ENCODE measurements around the gene DNAJC28. TPM values are rescaled to one million over a fixed set of nuclear protein-coding genes. Genes with fewer than 3 reads are reported as not detected.
A peak's percentile ranks its signal among the peaks of the same experiment; 100 is the strongest.

Gene DNAJC28
- total RNA-seq (2014; rRNA removed; shearing (Covaris generic)) (2.5 and 5.0 TPM in 2 replicates), polyA plus RNA-seq (2016; fragmentation: Nextera tagmentation; extraction: Ambion mirVana) (3.8 and 6.6 TPM in 2 replicates)
- long read RNA-seq, partial matches to known transcripts: 0 of 2 reads
- long read RNA-seq, other reads (novel, unspliced or antisense): 1 of 2 reads

- Histone ChIP-seq H3K27ac (ENCODE audit: low read depth) (peak within 1 kb of the TSS; percentile 83; the same call in 1 of the 2 replicates), H3K4me1 (ENCODE audit: insufficient read depth) (peaks cover 5% of the 10 kb centered on the region), H4K20me1 (replicated peaks; ENCODE audit: insufficient read depth) (no peaks in the 10 kb centered on the region), H2AFZ (peak within 1 kb of the TSS; percentile 97), H3K36me3 (ENCODE audit: insufficient read depth) (no peaks in the 10 kb centered on the region), H3K4me3 (peak within 1 kb of the TSS; percentile 97), H3K4me2 (peak within 1 kb of the TSS; percentile 80), H3K9me2 (ENCODE audit: insufficient read depth) (no peaks in the 10 kb centered on the region), H3K79me2 (replicated peaks; ENCODE audit: insufficient read depth) (peaks cover 5% of the 10 kb centered on the region; the same call in 1 of the 2 replicates), H3K27me3 (ENCODE audit: insufficient read depth) (no peaks in the 10 kb centered on the region), H3F3A (replicated peaks; ENCODE audit: low read depth) (peaks cover 5% of the 10 kb centered on the region; the same call in 1 of the 2 replicates)
- Mint-ChIP-seq H3K36me3 (ENCODE audit: low read depth) (peaks cover 10% of the 10 kb centered on the region; the same call in 1 of the 3 replicates), H3K27me3 (ENCODE audit: insufficient read depth, low read depth, poor library complexity) (peaks cover 11% of the 10 kb centered on the region), H3K27ac (peak within 1 kb of the TSS; percentile 85), H3K9me3 (no peaks in the 10 kb centered on the region), H3K4me1 (peaks cover 15% of the 10 kb centered on the region), H3K4me3 (peak within 1 kb of the TSS; percentile 86)
- TF ChIP-seq EZH2phosphoT487 (IDR thresholded peaks at IDR 0.05; ENCODE audit: unreplicated experiment) (no peak), ZNF114 (CRISPR knock-in tag; IDR thresholded peaks at IDR 0.05) (no peak), CTCF (conservative IDR thresholded peaks at IDR 0.05; ENCODE audit: low read depth in 2 of 2) (no peak), ZNF331 (CRISPR knock-in tag; IDR thresholded peaks at IDR 0.05; ENCODE audit: low read depth) (no peak), NANOG (IDR thresholded peaks at IDR 0.05; ENCODE audit: borderline replicate concordance) (no peak), EZH2 (IDR thresholded peaks at IDR 0.05; ENCODE audit: low read depth, unreplicated experiment) (no peak), JUNB (IDR thresholded peaks at IDR 0.05; ENCODE audit: unreplicated experiment) (peak; percentile 86), STAT1 (IDR thresholded peaks at IDR 0.05; ENCODE audit: unreplicated experiment) (no peak), CREB1 (CRISPR knock-in tag; IDR thresholded peaks at IDR 0.05; ENCODE audit: low read depth) (no peak), REST (IDR thresholded peaks at IDR 0.05; ENCODE audit: unreplicated experiment) (no peak), ZNF462 (CRISPR knock-in tag; IDR thresholded peaks at IDR 0.05) (no peak), POLR2AphosphoS5 (IDR thresholded peaks at IDR 0.05; ENCODE audit: low read depth) (peak; percentile 89)
- TF ChIP-seq, protein P1, sequence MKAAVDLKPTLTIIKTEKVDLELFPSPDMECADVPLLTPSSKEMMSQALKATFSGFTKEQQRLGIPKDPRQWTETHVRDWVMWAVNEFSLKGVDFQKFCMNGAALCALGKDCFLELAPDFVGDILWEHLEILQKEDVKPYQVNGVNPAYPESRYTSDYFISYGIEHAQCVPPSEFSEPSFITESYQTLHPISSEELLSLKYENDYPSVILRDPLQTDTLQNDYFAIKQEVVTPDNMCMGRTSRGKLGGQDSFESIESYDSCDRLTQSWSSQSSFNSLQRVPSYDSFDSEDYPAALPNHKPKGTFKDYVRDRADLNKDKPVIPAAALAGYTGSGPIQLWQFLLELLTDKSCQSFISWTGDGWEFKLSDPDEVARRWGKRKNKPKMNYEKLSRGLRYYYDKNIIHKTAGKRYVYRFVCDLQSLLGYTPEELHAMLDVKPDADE (IDR thresholded peaks at IDR 0.05): peak; percentile 87
- ATAC-seq (peak; percentile 93), DNase-seq (ENCODE audit: low spot score) (peak; percentile 99)
These were observed at the start of gene DNAJC28 for GRCh38 chr21:33491373-33492102. Gene DNAJC28, minus strand, starts transcription at chr21:33491716. Its CDS starts 2,323 bp downstream, at chr21:33489393.
